Measurements from ENCODE around the gene PTX4.

- TF ChIP-seq CTCF (conservative IDR thresholded peaks at IDR 0.05; ENCODE audit: low read length) = no peak
- TF ChIP-seq EZH2phosphoT487 (IDR thresholded peaks at IDR 0.05; ENCODE audit: borderline replicate concordance) = no peak
Observed at GRCh38 chr16:1518626-1519135, 29.9 kb upstream of the PTX4 start.
